Peyer's patch (tissue), 4 donors: Measurements from ENCODE around the gene IGF1R.

Source experiments
- POLR2A ChIP-seq, 2 donors: fragments of 450-650 bp; IDR thresholded peaks; one replicate each; pipeline ENCODE4 v1.5.1; 2017; ENCODE audit warnings: antibody characterized with exemption in 2 of 2, mild to moderate bottlenecking in 2 of 2, moderate library complexity in 2 of 2
- TF ChIP-seq, protein P1 (sequence below), 6 experiments: fragments of 450-650 bp in 4 of 6; fragments of 200-600 bp in 2 of 6; sonication (generic) in 1 of 6; IDR thresholded peaks; one replicate each; pipeline ENCODE4 v1.5.1; 2017 to 2019; ENCODE audit warnings: antibody characterized with exemption in 6 of 6, mild to moderate bottlenecking in 3 of 6, moderate library complexity in 1 of 6

DNA sequence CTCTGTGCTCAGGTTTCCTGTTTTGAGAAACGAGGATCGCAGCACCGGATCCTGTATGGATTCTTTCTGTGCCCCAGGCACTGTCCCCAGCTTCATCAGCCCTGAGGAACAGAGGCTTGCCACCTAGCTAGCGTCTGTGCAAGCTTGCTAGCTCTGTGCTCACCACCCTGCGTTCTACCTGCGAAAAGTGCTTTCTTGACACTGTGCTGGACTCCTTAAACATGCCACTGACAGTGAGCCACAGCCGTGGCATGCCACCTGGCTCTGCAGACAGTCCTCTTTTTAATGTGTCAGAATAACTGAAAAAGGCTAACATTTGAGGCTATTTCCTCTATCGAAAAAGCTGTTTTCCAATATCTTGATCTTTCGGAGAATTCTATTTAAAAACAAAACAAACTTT, 357.8 kb downstream of the IGF1R start:
- TF ChIP-seq, protein P1, sequence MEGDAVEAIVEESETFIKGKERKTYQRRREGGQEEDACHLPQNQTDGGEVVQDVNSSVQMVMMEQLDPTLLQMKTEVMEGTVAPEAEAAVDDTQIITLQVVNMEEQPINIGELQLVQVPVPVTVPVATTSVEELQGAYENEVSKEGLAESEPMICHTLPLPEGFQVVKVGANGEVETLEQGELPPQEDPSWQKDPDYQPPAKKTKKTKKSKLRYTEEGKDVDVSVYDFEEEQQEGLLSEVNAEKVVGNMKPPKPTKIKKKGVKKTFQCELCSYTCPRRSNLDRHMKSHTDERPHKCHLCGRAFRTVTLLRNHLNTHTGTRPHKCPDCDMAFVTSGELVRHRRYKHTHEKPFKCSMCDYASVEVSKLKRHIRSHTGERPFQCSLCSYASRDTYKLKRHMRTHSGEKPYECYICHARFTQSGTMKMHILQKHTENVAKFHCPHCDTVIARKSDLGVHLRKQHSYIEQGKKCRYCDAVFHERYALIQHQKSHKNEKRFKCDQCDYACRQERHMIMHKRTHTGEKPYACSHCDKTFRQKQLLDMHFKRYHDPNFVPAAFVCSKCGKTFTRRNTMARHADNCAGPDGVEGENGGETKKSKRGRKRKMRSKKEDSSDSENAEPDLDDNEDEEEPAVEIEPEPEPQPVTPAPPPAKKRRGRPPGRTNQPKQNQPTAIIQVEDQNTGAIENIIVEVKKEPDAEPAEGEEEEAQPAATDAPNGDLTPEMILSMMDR (IDR thresholded peaks at IDR 0.05): no peak
- no peak for TF ChIP-seq POLR2A (IDR thresholded peaks at IDR 0.05)
